ENCODE results near the gene EGFR.

Gene EGFR

GRCh38 chr7:54989453-54990225, 29.2 kb upstream of the EGFR start:
- no peaks in the 10 kb centered on the region for H3K4me1 ChIP-seq (ENCODE audit: control insufficient read depth in 1 of 2, insufficient read depth in 2 of 2, low read length in 2 of 2)
- H3K27me3 ChIP-seq (ENCODE audit: low read depth, low read length): no peaks in the 10 kb centered on the region
- no peaks in the 10 kb centered on the region for H3K9me3 ChIP-seq (ENCODE audit: control insufficient read depth in 1 of 2, low read length in 2 of 2)
- no peaks in the 10 kb centered on the region for H3K36me3 ChIP-seq (ENCODE audit: control insufficient read depth in 1 of 2, insufficient read depth in 2 of 2, low read length in 2 of 2)
- no peak overlapping the region for H3K4me3 ChIP-seq (ENCODE audit: low read depth in 1 of 2, low read length in 2 of 2)
- H3K27ac ChIP-seq (ENCODE audit: low read length): no peak overlapping the region

DNA sequence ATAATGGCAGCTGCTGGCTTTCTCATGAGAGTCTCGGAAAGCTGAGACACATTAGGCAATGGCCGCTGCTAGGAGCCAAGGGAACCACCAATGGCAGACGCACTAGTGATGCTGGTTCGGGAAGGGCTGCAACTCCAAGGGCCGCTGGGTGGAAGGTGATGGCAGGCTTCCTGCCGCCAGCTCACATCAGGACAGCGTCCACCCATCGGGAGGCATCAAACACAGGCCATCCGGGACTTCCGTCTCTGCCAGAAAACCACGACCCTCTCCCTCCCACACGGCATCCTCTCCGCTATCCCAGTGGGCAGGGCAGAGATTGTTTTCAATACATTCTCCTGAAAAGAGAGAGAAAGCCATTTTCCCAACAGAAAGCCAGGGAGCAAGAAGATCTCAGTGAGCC, 27.5 kb upstream of the EGFR start:
- Histone ChIP-seq H3K4me1 (ENCODE audit: control insufficient read depth in 1 of 2, insufficient read depth in 2 of 2, low read length in 2 of 2) (no peaks in the 10 kb centered on the region), H3K27ac (ENCODE audit: low read length) (no peak overlapping the region), H3K36me3 (ENCODE audit: control insufficient read depth in 1 of 2, insufficient read depth in 2 of 2, low read length in 2 of 2) (no peaks in the 10 kb centered on the region), H3K4me3 (ENCODE audit: low read depth in 1 of 2, low read length in 2 of 2) (no peak overlapping the region), H3K27me3 (ENCODE audit: low read depth, low read length) (no peaks in the 10 kb centered on the region), H3K9me3 (ENCODE audit: control insufficient read depth in 1 of 2, low read length in 2 of 2) (no peaks in the 10 kb centered on the region)

DNA sequence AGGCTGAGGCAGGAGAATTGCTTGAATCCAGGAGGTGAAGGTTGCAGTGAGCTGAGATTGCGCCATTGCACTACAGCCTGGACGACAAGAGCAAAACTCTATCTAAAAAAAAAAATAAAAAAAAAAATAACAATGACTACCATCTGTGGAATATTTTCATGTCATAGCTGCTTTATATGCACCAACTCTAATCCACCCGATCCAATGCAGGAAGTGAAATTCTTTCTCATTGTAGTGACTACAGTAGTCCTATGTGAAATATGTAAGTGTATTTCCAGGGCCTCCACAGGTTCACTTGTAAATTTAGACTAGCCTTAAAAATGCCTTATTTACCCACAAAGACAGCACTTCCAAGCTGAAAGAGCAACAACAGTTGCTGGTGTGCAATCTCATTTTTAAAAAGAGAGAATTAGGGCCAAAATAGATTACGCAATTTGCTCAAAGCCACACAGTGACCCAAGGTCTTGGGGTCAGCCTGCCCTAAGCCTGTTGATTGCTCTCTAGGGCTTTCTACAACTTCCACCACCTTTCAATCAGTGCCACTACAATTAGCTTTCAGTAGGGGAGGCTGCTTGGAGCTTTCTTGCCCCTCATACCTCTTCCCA, 25.8 kb upstream of the EGFR start:
- Histone ChIP-seq H3K4me1 (ENCODE audit: control insufficient read depth in 1 of 2, insufficient read depth in 2 of 2, low read length in 2 of 2) (no peaks in the 10 kb centered on the region), H3K27me3 (ENCODE audit: low read depth, low read length) (no peaks in the 10 kb centered on the region), H3K36me3 (ENCODE audit: control insufficient read depth in 1 of 2, insufficient read depth in 2 of 2, low read length in 2 of 2) (no peaks in the 10 kb centered on the region), H3K9me3 (ENCODE audit: control insufficient read depth in 1 of 2, low read length in 2 of 2) (no peaks in the 10 kb centered on the region), H3K4me3 (ENCODE audit: low read depth in 1 of 2, low read length in 2 of 2) (no peak overlapping the region), H3K27ac (ENCODE audit: low read length) (no peak overlapping the region)

GRCh38 chr7:54995166-54995565, 23.7 kb upstream of the EGFR start:
- no peak overlapping the region for H3K27ac ChIP-seq (ENCODE audit: low read length)
- no peaks in the 10 kb centered on the region for H3K4me1 ChIP-seq (ENCODE audit: control insufficient read depth in 1 of 2, insufficient read depth in 2 of 2, low read length in 2 of 2)
- H3K4me3 ChIP-seq (ENCODE audit: low read depth in 1 of 2, low read length in 2 of 2): no peak overlapping the region
- no peaks in the 10 kb centered on the region for H3K36me3 ChIP-seq (ENCODE audit: control insufficient read depth in 1 of 2, insufficient read depth in 2 of 2, low read length in 2 of 2)
- no peaks in the 10 kb centered on the region for H3K27me3 ChIP-seq (ENCODE audit: low read depth, low read length)
- H3K9me3 ChIP-seq (ENCODE audit: control insufficient read depth in 1 of 2, low read length in 2 of 2): no peaks in the 10 kb centered on the region

DNA sequence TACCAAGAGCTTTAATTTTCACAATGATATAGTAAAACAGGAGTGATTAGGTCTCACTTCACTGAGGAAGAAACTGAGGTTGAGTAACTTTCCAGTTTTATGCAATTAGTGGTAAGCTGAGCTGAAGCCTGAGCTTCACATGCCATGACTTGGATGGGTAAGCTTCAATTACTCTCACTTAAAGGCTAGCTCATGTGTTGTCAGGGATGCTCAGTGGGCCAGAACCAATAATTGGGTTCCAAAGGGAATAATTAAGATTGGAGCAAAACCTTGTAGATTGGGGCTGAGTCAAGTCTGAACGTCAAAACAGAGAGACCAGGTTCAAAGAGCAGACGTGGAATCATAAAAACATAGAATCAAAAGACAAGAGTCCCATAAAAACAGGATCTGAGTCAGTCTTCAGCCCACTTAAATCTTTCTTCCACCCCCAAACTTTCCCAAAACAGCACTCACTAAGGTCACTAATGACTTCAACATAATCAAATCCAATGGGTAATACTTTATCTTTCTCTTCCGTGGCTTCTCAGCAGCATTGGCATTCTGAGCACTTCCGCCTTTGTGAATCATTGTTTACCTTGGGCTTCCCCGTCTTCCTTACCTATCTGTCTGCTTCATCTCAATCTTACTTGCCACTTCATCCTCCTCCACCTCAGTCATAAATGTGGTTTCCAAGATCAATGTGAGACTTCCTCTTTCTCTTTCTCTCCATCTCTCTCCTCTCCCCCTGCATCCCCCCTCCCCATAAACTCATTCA, 23.0 kb upstream of the EGFR start:
- no peak overlapping the region for H3K4me3 ChIP-seq (ENCODE audit: low read depth in 1 of 2, low read length in 2 of 2)
- H3K4me1 ChIP-seq (ENCODE audit: control insufficient read depth in 1 of 2, insufficient read depth in 2 of 2, low read length in 2 of 2): no peaks in the 10 kb centered on the region
- no peaks in the 10 kb centered on the region for H3K36me3 ChIP-seq (ENCODE audit: control insufficient read depth in 1 of 2, insufficient read depth in 2 of 2, low read length in 2 of 2)
- H3K27me3 ChIP-seq (ENCODE audit: low read depth, low read length): no peaks in the 10 kb centered on the region
- no peaks in the 10 kb centered on the region for H3K9me3 ChIP-seq (ENCODE audit: control insufficient read depth in 1 of 2, low read length in 2 of 2)
- no peak overlapping the region for H3K27ac ChIP-seq (ENCODE audit: low read length)

GRCh38 chr7:54996391-54996790, 22.4 kb upstream of the EGFR start:
- H3K27me3 ChIP-seq (ENCODE audit: low read depth, low read length): no peaks in the 10 kb centered on the region
- no peaks in the 10 kb centered on the region for H3K4me1 ChIP-seq (ENCODE audit: control insufficient read depth in 1 of 2, insufficient read depth in 2 of 2, low read length in 2 of 2)
- no peaks in the 10 kb centered on the region for H3K9me3 ChIP-seq (ENCODE audit: control insufficient read depth in 1 of 2, low read length in 2 of 2)
- H3K4me3 ChIP-seq (ENCODE audit: low read depth in 1 of 2, low read length in 2 of 2): no peak overlapping the region
- no peak overlapping the region for H3K27ac ChIP-seq (ENCODE audit: low read length)
- H3K36me3 ChIP-seq (ENCODE audit: control insufficient read depth in 1 of 2, insufficient read depth in 2 of 2, low read length in 2 of 2): no peaks in the 10 kb centered on the region

DNA sequence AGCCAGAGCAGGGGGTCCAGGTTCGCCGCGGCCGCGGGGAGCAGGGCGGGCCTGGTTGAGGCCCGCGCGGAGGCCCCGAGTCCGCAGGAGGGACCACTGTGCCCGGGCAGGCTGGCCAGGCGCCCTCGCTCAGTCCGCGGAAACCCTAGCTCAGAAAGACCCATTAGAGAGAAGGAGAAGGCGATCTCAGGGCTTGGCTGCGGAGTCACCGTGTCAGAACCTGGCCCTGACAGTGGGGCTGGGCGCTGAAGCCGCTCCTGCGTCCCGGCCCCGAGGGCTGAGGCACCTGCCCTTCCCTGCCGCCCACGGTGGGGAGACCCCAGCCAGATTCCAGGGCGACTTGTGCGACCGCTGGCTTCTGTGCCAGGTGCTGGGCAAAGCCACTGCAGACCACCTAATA, 14.2 kb upstream of the EGFR start:
- H3K4me1 ChIP-seq (ENCODE audit: control insufficient read depth in 1 of 2, insufficient read depth in 2 of 2, low read length in 2 of 2): peaks cover 0 to 3% of the 10 kb centered on the region in 2 donors
- H3K36me3 ChIP-seq (ENCODE audit: control insufficient read depth in 1 of 2, insufficient read depth in 2 of 2, low read length in 2 of 2): no peaks in the 10 kb centered on the region
- H3K9me3 ChIP-seq (ENCODE audit: control insufficient read depth in 1 of 2, low read length in 2 of 2): no peaks in the 10 kb centered on the region
- H3K4me3 ChIP-seq (ENCODE audit: low read depth in 1 of 2, low read length in 2 of 2): no peak overlapping the region
- H3K27me3 ChIP-seq (ENCODE audit: low read depth, low read length): no peaks in the 10 kb centered on the region
- H3K27ac ChIP-seq (ENCODE audit: low read length): no peak overlapping the region

DNA sequence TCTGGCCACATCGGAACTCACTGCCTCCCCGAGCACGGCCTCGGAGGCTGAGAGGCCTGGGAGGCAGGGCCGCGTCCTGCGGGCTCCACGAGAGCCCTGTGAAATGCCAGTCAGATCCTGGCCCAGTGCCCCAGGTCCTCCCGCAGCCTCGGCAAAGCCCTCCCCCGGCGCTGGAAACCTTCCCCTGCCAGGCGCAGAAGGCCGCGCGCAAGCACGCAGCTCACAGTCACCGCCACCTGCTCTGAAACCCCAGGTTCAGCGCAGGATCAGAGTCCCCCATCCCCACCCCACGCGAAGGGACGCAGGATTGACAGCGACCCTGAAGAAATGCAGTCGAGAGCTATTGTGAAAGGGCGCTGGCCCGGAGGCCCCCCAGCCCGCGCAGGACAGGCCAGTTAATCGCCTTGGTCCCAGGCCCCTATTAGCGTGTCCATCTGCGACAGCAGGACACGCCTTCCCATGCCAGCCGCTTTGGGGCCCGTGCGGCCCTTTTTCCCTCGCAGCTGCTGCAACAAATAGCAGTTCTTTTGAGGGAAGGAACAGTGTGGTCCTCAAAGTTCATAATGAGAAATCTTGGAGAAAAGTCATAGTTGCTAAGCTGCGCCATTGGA, 13.5 kb upstream of the EGFR start:
- Histone ChIP-seq H3K4me1 (ENCODE audit: control insufficient read depth in 1 of 2, insufficient read depth in 2 of 2, low read length in 2 of 2) (peaks cover 0 to 3% of the 10 kb centered on the region in 2 donors), H3K27me3 (ENCODE audit: low read depth, low read length) (no peaks in the 10 kb centered on the region), H3K9me3 (ENCODE audit: control insufficient read depth in 1 of 2, low read length in 2 of 2) (no peaks in the 10 kb centered on the region), H3K4me3 (ENCODE audit: low read depth in 1 of 2, low read length in 2 of 2) (no peak overlapping the region), H3K27ac (ENCODE audit: low read length) (no peak overlapping the region), H3K36me3 (ENCODE audit: control insufficient read depth in 1 of 2, insufficient read depth in 2 of 2, low read length in 2 of 2) (no peaks in the 10 kb centered on the region)

DNA sequence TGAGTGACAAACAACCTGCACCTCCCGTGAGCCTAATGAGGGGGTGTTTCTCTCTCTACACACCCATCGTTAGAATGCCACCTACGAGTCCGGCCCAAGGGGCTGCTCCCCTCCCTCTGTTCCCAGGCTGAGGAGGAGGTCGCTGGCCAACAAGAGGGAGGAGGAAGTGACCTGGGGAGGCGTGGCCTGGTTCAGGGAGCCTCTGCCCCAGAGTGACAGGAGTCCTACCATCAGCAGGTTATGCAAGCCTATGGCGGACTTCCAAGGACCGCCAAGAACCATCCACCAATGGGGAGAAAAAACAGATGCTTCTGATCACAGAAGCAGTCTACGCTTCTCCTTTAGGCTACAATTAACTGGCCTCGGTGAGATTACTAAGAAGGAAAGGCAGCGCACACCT, 12.3 kb upstream of the EGFR start:
- no peaks in the 10 kb centered on the region for H3K27me3 ChIP-seq (ENCODE audit: low read depth, low read length)
- peaks cover 0 to 3% of the 10 kb centered on the region in 2 donors for H3K4me1 ChIP-seq (ENCODE audit: control insufficient read depth in 1 of 2, insufficient read depth in 2 of 2, low read length in 2 of 2)
- no peak overlapping the region for H3K4me3 ChIP-seq (ENCODE audit: low read depth in 1 of 2, low read length in 2 of 2)
- no peaks in the 10 kb centered on the region for H3K36me3 ChIP-seq (ENCODE audit: control insufficient read depth in 1 of 2, insufficient read depth in 2 of 2, low read length in 2 of 2)
- no peaks in the 10 kb centered on the region for H3K9me3 ChIP-seq (ENCODE audit: control insufficient read depth in 1 of 2, low read length in 2 of 2)
- H3K27ac ChIP-seq (ENCODE audit: low read length): no peak overlapping the region

- H3K36me3 ChIP-seq (ENCODE audit: control insufficient read depth in 1 of 2, insufficient read depth in 2 of 2, low read length in 2 of 2): no peaks in the 10 kb centered on the region
- H3K4me1 ChIP-seq (ENCODE audit: control insufficient read depth in 1 of 2, insufficient read depth in 2 of 2, low read length in 2 of 2): peaks cover 0 to 9% of the 10 kb centered on the region in 2 donors
- H3K27ac ChIP-seq (ENCODE audit: low read length): no peak overlapping the region
- no peaks in the 10 kb centered on the region for H3K9me3 ChIP-seq (ENCODE audit: control insufficient read depth in 1 of 2, low read length in 2 of 2)
- no peak overlapping the region for H3K4me3 ChIP-seq (ENCODE audit: low read depth in 1 of 2, low read length in 2 of 2)
- no peaks in the 10 kb centered on the region for H3K27me3 ChIP-seq (ENCODE audit: low read depth, low read length)
These were observed 5.0 kb upstream of the EGFR start for GRCh38 chr7:55013851-55014250.

DNA sequence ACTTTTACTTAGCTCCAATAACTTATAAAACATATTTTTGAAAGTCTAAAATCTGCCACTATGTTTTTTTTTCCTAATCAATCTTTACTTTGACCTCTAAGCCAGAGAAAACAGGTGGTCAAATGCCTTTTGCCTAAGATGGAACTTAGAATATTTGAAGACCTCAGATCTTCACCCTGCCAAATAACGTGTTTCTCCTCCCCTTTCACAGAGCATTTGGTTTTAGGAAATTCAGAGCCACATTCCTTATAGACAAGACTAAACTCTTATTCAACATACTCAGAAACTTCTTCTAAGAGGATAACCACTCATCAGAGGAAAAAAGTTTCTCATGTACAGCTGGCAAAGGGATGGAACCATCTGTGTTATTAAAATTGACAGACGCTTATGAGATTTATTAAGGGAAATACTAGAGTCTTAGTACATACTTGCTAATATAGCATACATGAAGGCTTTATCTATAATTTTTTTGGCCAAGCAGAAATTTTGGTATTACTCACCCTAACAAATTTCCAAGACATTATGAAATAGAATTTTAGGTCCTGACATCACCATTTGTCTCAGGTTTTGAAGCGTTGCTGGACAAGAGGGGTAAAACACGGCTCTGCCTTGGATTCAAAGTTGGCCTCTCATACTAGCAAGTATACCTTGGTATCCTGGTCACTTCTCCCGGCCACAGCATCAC, 2.6 kb upstream of the EGFR start:
- no peaks in the 10 kb centered on the region for H3K9me3 ChIP-seq (ENCODE audit: control insufficient read depth in 1 of 2, low read length in 2 of 2)
- H3K4me3 ChIP-seq (ENCODE audit: low read depth in 1 of 2, low read length in 2 of 2): no peak overlapping the region
- H3K27me3 ChIP-seq (ENCODE audit: low read depth, low read length): no peaks in the 10 kb centered on the region
- H3K4me1 ChIP-seq (ENCODE audit: control insufficient read depth in 1 of 2, insufficient read depth in 2 of 2, low read length in 2 of 2): peaks cover 0 to 9% of the 10 kb centered on the region in 2 donors
- H3K36me3 ChIP-seq (ENCODE audit: control insufficient read depth in 1 of 2, insufficient read depth in 2 of 2, low read length in 2 of 2): no peaks in the 10 kb centered on the region
- no peak overlapping the region for H3K27ac ChIP-seq (ENCODE audit: low read length)
